ENCODE results near the gene DNMT3L.

Gene DNMT3L

DNA sequence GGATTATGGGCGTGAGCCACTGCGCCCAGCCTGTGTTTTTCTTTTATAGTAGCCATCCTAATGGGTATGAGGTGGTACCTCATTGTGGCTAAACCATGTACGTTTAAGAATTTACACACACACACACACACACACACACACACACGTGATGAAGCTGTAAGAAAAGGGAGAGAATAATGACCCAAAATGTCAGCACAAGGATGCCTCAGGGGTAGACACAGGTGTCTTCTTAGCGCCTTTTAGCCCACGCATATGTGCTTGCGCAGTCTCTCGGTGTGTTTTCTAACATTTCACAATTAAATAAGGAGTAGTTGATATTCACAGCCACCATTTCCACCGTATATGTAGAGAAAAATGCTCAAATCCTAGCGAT lies 37.4 kb upstream of the DNMT3L start:
- no peak for DNase-seq (ENCODE audit: extremely low read depth, low read depth)
- TF ChIP-seq, protein P1, sequence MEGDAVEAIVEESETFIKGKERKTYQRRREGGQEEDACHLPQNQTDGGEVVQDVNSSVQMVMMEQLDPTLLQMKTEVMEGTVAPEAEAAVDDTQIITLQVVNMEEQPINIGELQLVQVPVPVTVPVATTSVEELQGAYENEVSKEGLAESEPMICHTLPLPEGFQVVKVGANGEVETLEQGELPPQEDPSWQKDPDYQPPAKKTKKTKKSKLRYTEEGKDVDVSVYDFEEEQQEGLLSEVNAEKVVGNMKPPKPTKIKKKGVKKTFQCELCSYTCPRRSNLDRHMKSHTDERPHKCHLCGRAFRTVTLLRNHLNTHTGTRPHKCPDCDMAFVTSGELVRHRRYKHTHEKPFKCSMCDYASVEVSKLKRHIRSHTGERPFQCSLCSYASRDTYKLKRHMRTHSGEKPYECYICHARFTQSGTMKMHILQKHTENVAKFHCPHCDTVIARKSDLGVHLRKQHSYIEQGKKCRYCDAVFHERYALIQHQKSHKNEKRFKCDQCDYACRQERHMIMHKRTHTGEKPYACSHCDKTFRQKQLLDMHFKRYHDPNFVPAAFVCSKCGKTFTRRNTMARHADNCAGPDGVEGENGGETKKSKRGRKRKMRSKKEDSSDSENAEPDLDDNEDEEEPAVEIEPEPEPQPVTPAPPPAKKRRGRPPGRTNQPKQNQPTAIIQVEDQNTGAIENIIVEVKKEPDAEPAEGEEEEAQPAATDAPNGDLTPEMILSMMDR (IDR thresholded peaks at IDR 0.05; ENCODE audit: low read depth, low read length, missing control alignments) = no peak
- H3K4me3 ChIP-seq (replicated peaks; ENCODE audit: low read depth, low read length) = peak overlapping the region; percentile 65

DNA sequence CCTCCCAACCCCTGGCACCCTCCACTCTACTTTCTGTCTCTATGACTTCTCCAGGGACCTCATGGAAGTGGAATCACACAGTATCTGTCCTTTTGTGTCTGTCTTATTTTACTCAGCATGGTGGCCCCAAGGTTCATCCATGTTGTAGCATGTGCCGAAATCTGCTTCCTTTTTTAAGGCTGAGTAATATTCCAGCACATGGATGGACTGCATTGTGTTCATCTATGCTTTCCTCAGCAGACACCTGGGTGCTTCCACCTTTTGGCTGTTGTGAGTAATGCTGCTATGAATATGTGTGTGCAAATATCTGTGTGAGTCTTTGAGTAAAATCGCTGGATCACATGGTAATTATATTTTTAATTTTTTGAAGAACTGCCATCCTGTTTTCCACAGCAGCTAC lies 36.6 kb upstream of the DNMT3L start:
- DNase-seq (ENCODE audit: extremely low read depth, low read depth) = no peak
- no peak overlapping the region for H3K4me3 ChIP-seq (replicated peaks; ENCODE audit: low read depth, low read length)
- TF ChIP-seq, protein P1 (IDR thresholded peaks at IDR 0.05; ENCODE audit: low read depth, low read length, missing control alignments) = peak; percentile 3

DNA sequence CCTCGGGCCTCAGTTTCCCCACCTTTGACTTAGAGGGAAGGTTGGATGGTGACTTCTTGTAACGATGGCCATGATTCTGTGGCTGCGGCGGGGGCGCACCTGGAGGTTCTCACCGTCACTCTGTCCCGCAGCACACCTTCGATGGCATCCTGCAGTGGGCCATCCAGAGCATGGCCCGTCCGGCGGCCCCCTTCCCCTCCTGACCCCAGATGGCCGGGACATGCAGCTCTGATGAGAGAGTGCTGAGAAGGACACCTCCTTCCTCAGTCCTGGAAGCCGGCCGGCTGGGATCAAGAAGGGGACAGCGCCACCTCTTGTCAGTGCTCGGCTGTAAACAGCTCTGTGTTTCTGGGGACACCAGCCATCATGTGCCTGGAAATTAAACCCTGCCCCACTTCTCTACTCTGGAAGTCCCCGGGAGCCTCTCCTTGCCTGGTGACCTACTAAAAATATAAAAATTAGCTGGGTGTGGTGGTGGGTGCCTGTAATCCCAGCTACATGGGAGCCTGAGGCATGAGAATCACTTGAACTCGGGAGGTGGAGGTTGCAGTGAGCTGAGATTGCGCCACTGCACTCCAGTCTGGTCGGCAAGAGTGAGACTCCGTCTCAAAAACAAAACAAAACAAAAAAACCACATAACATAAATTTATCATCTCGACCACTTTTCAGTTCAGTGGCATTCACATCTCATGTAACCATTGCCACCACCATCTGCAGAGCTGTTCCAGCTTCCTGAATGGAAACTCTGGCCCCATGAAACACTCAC lies 36.0 kb upstream of the DNMT3L start:
- no peak overlapping the region for H3K4me3 ChIP-seq (replicated peaks; ENCODE audit: low read depth, low read length)
- TF ChIP-seq, protein P1 (IDR thresholded peaks at IDR 0.05; ENCODE audit: low read depth, low read length, missing control alignments) = peak; percentile 81
- DNase-seq (ENCODE audit: extremely low read depth, low read depth) = peak; percentile 55

DNA sequence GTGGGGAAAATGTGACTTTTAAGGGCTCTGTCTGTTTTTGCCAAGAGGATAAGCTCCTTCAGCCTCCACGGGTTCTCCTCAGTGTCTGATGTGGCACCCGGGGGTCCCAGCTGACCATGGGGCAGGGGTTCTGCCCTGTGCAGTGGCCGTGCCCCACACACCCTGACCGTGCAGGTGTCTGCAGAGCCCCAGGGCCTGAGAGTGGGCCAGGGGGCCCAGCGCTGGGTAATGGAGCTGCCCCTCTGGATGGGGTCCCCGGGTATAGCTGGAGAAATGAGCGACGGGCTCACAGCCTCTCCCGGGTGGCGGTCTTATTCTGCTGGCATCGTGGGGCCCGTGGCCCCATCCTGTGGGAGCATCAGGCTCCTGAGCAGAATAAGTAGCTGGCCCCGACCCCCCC lies 35.2 kb upstream of the DNMT3L start:
- no peak for DNase-seq (ENCODE audit: extremely low read depth, low read depth)
- H3K4me3 ChIP-seq (replicated peaks; ENCODE audit: low read depth, low read length) = no peak overlapping the region
- TF ChIP-seq, protein P1 (IDR thresholded peaks at IDR 0.05; ENCODE audit: low read depth, low read length, missing control alignments) = no peak

DNA sequence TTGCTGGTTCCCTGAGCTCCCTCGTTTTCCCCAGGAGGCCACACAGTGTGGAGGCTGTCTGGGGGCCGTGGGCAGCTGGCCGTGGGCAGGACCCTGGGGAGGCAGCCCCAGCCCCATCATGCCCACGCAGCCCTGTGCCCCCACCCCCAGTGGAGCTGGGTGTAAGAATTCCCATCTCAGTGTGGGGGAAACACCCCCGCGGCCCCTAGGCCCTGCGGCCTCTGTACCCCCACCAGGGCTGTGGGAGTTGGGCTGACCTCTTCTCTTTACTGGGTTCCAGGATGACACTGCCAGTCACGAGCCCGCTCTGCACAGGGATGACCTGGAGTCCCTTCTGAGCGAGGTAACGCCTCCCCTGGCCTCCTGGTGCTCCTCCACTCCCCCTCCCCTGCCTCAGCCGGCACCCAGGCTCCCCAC lies 34.4 kb upstream of the DNMT3L start:
- TF ChIP-seq, protein P1 (IDR thresholded peaks at IDR 0.05; ENCODE audit: low read depth, low read length, missing control alignments) = no peak
- no peak for DNase-seq (ENCODE audit: extremely low read depth, low read depth)
- H3K4me3 ChIP-seq (replicated peaks; ENCODE audit: low read depth, low read length) = no peak overlapping the region

DNA sequence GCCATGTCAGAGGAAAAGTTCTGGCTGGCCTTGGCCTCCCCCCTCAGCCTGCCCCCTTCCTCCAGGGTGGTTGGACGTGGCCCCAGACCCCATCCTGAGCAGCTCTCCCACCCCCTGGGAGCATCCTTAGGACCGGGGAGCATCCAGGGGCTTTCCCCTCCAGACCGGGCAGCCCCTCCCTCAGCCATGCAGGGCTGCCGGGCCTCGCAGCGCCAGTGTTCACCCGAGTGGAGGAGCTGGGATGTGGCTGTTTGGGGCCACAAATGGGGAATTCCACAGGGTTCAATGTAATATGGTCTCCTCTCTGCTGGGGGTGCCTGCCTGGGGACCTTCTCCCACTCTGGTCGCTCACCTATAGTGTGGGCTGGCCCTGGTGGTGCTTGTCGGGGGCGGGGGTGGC lies 33.9 kb upstream of the DNMT3L start:
- no peak overlapping the region for H3K4me3 ChIP-seq (replicated peaks; ENCODE audit: low read depth, low read length)

More for the DNA sequence above, 33.9 kb upstream of the DNMT3L start:
- TF ChIP-seq, protein P1 (IDR thresholded peaks at IDR 0.05; ENCODE audit: low read depth, low read length, missing control alignments) = no peak
- no peak for DNase-seq (ENCODE audit: extremely low read depth, low read depth)

Data from HFF-Myc (cell line).